UCSD-AML1 (cell line): ENCODE measurements around the gene PPM1B.
"Not testable (repeated sequence)": the region's sequence is repeated elsewhere in the genome, so short reads cannot be mapped to it uniquely, and the experiment has no call there.

Source experiments
- DNase-seq: peaks from one replicate; lab custom pipeline; 2025; ENCODE audit not compliant: unreplicated experiment; lab: John Stamatoyannopoulos, UW

PPM1B gene

GRCh38 chr2:44155666-44156446 lies 12.8 kb upstream of the PPM1B start:
- no peak for DNase-seq

DNA sequence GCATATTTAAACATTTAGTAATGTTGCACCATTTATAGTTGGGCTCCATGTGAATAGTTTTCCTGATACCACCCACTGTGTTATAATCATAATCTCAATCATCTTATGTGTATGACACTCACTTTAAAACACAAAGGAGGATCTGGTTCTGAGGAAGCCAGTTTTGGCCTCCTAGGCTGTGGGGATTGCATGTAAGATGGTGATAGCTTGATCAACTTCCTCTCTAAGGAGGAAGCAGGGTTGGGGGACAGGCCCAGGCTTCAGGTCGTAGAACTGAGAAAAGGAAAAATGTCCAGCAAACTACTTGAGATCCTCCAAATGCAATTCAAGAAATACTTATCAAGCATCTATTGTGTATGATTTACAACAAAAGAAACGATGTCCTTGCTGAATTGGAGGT lies 4.9 kb upstream of the PPM1B start:
- DNase-seq: peak; percentile 13

- DNase-seq: no peak
These were observed 4.1 kb upstream of the PPM1B start for GRCh38 chr2:44164617-44165016.

DNA sequence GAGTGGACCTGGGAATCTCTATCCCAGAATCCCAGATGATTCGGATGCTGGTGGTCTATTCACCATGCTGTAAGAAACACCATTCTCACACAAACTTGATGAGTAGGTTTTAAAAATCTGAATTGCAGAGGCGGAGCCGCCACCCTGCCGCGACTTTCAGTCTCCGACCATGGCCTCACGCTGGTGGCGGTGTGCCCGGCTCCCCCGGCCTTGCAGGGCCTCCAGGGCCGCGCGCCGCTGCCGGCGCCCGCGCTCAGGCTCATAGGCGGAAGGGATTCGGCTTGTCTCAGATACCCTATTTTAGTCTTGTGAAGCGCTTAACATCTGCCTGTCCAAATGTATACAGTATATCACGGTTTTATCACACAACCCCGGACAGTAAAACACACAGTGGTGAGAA lies 2.6 kb upstream of the PPM1B start:
- no peak for DNase-seq

DNA sequence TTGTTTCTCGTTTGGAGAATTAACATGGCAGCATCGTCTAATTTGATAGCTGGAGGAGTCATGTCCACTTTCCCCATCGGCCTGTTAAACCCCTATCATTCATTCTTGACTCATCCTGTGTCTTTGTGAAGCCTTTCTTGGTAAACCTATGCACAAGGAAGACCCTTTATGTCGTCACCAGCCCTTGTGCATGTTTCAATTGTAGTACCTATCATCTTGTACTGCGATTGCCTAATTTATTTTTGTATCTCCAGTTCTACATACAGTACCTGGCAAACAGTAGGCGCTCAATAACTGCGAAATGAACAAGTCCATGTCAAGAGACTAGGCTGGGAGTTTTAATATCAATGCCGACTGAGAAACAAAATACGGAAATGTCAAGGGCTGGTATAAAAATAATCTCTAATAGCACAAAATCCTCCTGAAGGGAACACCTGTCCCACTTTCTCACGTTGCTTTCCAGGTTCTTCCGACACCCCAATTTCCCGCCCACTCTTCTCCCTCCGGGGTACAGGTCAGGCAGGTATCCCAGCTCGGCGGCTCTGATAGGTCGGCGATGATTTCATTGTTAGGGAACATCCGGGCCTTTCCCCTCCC lies 1.3 kb upstream of the PPM1B start:
- DNase-seq: no peak

DNA sequence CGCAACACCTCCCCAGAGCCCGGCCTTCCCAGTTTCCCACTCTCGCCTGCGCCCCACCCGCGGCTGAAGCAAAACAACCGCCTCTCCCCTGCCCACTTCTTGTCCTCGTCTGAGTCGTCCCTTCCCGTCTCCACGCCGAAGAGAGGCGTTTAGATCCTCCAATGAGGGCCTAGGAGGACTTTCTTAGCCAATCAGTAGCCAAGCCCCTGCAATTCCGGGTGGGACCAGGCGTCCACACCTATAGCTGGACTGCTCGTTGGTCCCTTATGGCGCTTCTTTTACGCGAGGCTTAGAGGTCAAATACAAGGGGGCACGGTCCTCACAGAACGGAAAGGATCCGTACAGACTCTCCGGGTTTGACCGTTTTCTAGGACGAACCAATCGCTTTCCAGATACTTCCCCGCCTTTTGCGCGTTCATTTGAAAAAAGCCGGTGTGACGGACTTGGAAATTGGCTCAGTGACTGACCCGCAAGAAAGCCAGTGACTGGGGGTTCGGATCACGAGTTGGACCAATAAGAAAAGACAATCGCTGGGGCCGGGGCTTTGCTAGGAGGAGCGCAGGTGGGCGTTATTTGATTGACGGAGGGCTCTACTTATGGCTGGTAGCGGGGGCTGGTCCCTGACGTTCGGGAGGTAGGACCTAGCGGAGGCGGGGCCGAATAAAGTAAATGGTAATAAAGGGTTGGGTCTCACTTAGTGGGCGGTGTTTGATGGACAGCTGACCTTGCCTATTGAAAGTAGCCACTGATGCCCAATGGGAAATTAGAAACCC lies 581 bp upstream of the PPM1B start:
- DNase-seq: peak; percentile 100

DNA sequence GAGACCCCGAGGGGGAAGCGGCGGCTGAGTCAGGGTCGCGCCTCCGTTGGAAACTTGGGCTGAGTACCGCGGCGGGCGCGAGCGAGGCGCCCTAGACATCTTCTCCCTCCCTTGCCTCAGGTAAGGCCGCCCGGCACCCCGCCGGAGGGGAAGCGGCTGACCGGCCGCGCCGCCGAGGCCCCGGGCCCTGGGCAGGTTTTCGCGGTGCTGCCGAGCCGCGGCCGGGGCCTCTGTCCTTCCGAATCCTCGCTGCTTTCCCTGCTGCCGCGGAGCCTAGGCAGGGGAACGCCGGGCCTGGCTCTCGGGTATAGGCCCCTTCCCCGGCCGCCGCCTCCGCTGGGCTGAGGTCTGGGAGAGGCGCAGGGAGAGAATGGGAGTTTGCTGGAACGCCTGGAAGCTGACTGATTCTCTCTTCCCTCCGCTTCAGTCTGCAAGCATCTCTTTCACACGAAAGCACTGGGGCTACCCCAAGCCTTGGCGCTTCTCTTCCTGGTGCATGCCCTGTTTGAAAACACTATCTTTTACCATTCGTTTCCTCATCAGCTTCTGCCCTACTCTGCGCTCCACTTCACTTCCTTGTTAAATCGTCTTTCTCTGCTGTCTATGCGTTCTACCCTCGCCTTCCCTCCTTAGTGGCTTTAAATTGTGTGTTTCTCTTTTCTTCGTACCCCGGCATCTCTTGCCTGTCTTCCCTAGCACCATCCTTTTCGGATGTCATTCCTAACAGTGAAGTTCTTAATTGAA lies 652 bp downstream of the PPM1B start:
- peak; percentile 68 for DNase-seq

DNA sequence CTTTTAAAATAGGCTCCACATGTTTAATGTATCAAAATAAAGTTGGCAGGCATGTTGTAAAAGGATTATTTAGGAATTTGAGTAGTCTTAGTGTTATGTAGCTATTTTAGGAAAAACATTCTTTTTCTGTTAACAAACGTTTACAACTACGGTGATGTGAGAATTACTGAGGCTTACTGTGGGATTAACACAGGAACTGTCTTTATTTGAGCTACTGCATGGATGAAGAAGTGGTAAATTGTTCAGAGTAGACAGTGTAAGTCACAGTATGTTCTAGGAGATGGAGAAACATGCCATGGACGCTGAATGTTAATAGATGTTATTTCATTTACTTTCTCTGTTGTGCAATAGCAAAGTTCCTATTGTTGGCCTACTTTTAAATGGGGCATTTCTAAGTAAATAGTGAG lies 1.6 kb downstream of the PPM1B start:
- DNase-seq: no peak

GRCh38 chr2:44171018-44171417 lies 2.3 kb downstream of the PPM1B start:
- no peak for DNase-seq

GRCh38 chr2:44171442-44171841 lies 2.8 kb downstream of the PPM1B start:
- not testable (repeated sequence) for DNase-seq

DNA sequence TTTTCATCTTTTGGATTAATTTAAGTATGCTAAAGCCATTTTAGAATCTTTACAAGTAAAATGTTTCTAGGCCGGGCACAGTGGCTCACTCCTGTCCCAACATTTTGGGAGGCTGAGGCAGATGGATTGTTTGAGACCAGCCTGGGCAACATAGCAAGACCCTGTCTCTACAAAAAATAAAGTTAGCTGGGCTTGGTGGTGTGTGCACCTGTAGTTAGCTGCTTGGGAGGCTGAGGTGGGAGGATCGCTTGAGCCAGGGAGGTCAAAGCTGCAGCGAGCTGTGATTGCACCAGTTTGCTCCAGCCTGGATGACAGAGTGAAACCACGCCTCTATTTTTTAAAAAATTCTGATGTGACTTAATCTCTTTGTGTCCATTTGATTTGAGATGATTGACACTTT lies 3.9 kb downstream of the PPM1B start:
- no peak for DNase-seq

DNA sequence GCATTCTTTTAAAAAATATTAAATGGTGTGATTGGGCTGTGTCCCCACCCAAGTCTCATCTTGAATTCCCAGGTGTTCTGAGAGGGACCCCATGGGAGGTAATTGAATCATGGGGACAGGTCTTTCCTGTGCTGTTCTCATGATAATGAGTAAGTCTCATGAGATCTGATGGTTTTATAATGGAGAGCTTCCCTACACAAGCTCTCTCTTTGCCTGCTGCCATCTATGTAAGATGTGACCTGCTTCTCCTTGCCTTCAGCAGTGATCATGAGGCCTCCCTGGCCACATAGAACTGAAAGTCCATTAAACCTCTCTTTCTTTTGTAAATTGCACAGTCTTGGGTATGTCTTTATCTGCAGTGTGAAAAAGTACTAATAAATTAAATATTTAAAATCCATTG lies 10.3 kb downstream of the PPM1B start:
- no peak for DNase-seq

DNA sequence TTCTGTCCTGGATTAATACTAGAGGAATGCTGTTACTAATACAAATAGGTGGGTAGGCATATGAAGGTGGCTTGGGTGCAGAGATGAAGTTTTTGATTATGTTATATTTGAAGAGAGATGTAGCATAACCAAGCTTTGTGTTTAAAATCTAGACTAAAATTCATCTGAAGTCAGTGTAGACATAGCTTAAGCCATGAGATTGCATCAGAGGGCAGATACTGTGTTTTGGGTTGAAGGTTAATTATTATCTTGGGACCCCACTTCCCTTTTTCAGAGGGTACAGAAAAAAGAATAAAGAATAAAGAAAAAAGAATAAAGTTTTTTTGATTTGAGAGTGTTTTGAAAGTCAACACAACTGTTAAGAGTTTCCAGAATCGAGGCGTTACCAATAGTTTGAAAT lies 13.0 kb downstream of the PPM1B start:
- no peak for DNase-seq

DNA sequence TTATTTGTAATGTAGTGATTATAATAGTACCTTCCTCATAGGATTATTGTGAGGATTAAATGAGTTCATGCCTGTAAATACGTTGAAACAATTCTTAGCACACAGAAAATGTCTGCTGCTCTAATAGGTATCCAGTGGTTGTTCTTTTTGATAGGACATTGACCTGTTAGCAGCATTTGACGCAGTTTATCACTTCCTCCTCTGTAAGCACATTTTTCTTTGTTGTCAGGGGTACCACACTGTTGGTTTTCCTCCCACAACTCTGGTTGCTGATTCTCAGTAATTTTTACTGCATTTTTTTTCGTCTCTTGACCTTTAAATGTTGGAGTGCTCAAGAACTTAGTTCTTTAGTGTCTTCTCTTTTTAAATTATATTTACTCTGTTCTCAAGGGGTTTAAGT lies 15.4 kb downstream of the PPM1B start:
- no peak for DNase-seq

GRCh38 chr2:44186810-44187209 lies 18.1 kb downstream of the PPM1B start:
- DNase-seq: no peak

DNA sequence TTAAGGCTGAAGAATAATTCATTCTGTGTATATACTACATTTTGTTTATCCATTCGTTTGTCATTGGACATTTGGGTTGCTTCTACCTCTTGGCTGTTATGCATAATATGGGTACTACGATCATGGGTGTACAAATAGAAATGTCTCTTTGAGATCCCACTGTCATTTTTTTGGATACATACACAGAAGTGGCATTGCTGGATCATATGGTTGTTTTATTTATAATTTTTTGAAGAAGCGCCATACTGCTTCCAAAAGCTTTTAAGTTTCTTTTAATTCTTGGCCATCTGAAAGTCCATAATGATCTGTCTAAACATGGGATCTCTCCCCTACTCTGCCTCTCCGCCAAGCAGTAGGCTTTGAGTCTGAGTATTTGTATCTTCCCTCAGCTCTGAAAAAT lies 18.6 kb downstream of the PPM1B start:
- DNase-seq: no peak

DNA sequence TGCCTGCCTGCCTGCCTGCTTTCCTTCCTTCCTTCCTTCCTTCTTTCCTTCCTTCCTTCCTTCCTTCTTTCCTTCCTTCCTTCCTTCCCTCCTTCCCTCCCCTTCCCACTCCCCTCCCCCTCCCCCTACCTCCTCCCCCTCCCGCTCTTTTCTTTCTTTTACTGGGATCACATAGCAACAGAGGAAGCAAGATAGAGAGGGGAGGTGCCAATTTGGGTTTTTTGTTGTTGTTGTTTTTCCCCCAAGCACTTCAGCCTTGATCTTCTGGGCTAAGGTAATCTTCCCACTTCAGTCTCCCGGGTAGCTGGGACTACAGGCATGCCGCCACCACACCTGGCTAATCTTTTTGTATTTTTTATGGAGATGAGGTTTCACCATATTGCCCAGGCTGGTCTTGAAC lies 20.0 kb downstream of the PPM1B start:
- DNase-seq: no peak

DNA sequence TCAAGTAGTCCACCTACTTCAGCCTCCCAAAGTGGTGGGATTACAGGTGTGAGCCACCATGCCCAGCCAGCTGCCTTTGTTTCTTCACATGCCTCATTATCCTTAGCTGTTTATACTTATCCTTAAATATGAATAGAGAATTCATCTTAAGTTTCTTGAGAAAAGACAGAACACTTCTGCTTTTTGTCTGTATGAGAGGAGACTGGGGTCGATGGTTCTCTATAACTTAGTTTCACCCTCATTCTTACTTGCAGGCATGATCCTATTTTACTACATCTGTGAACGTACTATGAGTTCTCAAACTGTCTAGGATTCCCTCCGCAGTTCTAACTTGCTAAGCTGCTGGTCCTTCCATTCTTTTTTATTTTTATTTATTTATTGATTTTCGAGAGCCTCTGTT lies 20.4 kb downstream of the PPM1B start:
- DNase-seq: no peak

DNA sequence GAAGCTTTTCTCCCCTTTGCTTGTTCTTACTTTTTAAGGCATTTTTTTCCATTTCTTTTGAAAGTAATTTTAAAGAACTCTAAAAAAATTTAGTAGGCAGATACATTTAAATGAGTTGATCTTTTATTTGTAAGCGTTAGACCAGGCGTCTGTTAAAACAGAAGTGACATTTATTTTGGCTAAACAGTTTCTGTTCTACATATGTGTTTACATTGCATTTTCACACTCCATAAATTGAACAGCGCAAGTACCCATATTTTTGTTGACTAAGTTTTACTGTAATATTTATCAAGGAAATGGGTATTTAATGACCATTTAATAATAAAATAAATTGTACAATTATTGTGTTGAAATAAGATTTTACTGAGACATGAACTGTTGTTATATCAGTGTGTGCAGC lies 21.9 kb downstream of the PPM1B start:
- no peak for DNase-seq

GRCh38 chr2:44191739-44192138 lies 23.1 kb downstream of the PPM1B start:
- DNase-seq: no peak

DNA sequence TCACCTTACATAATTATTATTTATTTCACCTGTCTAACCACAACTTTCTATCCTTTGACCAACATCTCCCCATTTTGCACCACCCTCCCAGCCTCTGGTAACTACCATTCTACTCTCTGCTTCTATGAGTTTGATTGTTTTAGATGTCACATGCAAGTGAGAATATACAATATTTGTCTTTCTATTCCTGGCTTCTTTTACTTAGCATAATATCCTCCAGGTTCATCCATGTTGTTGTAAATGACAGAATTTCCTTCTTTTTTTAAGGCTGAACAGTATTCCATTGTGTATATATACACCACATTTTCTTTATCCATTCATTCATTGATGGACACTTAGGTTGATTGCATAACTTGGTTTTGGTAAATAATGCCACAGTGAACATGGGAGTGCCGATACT lies 24.0 kb downstream of the PPM1B start:
- no peak for DNase-seq

DNA sequence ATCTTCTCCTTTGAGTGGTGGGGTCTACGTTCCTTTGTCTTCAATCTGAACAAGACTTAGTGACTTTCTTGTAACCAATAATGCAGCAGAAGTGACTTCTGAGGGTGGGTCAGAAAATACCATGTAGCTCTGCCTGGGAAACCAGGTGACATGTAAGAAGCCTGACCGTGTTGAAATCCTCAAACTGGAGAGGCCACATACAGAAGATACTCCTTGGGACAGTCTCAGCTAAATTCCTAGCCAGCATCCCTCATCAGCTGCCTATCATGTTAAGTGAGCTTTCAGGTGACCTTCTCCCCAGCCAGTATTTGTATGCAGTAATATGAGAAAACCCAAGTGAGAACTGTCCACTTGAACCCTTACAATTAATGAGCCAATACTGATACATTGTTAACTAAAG lies 27.0 kb downstream of the PPM1B start:
- DNase-seq: no peak
